Adipocyte (in vitro differentiated cells): Measurements from ENCODE around the gene BANP.

Source experiments
- DNase-seq: peaks from one replicate; pipeline ENCODE4 v3.0.0-alpha.2; 2015; ENCODE audit warnings: low read depth
- H3K27me3 ChIP-seq: replicated peaks from 2 replicates; pipeline ENCODE4 v1.7.0; 2013; ENCODE audit warnings: mild to moderate bottlenecking, low read length, moderate library complexity; ENCODE audit not compliant: control insufficient read depth, insufficient read depth
- H3K36me3 ChIP-seq: 2 replicates; pipeline ENCODE4 v1.7.0; 2013; ENCODE audit warnings: low read length, mild to moderate bottlenecking, moderate library complexity; ENCODE audit not compliant: control insufficient read depth, insufficient read depth, severe bottlenecking
- H3K4me1 ChIP-seq: 2 replicates; pipeline ENCODE4 v1.7.0; 2013; ENCODE audit warnings: mild to moderate bottlenecking, low read length, moderate library complexity; ENCODE audit not compliant: control insufficient read depth, insufficient read depth
- H3K4me3 ChIP-seq: 2 replicates; pipeline ENCODE4 v1.7.0; 2013; ENCODE audit warnings: mild to moderate bottlenecking, low read length, moderate library complexity
- H3K9ac ChIP-seq: 2 replicates; pipeline ENCODE4 v1.7.0; 2013; ENCODE audit warnings: mild to moderate bottlenecking, low read length, moderate library complexity
- H3K9me3 ChIP-seq: 2 replicates; pipeline ENCODE4 v1.7.0; 2013; ENCODE audit warnings: mild to moderate bottlenecking, low read length, moderate library complexity; ENCODE audit not compliant: control insufficient read depth

BANP gene

DNA sequence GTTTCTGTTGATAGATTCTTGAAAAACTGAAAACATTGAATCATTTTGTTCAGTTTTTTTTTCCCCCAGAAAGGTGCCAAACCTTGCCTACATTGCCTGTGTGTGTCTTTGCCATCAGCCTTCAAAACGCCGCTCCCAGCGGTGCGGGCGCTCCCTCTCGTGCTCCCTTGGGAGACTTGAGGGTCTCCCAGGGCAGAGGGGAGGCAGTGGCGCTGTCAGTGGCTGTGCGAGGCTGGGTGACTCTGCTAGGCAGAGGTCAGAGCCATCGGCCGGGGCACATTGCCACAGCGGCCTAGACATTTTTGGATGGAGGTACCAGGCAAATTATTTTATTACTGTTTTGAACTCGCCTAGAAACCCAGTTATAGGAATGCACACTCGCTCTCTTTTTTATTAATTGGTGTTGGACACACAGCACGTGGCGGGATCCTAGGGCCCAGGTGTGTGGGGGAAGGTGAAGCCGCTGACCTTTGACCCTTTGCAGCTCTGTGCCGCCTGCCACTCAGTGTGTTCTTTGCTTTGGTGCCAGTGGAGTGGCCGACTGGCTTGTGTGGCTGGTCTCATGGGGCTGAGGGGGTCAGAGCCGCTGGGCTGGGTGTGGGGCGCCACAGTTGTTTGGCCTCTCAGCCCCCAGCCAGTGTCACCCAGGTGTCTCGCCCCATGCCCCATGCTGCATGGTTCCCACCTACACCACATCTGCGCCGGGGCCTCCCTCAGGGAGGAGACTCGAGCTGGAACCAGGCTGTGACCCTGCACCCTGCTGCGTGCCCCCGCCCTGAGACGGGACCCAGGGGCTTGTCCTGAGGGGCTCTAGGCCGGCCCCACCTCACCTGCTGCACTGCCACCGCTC is 115.7 kb downstream of the BANP start:
- Histone ChIP-seq H3K9ac (no peak overlapping the region), H3K36me3 (peaks cover 11% of the 10 kb centered on the region), H3K4me3 (no peak overlapping the region), H3K9me3 (no peaks in the 10 kb centered on the region), H3K27me3 (no peaks in the 10 kb centered on the region), H3K4me1 (peaks cover 32% of the 10 kb centered on the region)
- no peak for DNase-seq

DNA sequence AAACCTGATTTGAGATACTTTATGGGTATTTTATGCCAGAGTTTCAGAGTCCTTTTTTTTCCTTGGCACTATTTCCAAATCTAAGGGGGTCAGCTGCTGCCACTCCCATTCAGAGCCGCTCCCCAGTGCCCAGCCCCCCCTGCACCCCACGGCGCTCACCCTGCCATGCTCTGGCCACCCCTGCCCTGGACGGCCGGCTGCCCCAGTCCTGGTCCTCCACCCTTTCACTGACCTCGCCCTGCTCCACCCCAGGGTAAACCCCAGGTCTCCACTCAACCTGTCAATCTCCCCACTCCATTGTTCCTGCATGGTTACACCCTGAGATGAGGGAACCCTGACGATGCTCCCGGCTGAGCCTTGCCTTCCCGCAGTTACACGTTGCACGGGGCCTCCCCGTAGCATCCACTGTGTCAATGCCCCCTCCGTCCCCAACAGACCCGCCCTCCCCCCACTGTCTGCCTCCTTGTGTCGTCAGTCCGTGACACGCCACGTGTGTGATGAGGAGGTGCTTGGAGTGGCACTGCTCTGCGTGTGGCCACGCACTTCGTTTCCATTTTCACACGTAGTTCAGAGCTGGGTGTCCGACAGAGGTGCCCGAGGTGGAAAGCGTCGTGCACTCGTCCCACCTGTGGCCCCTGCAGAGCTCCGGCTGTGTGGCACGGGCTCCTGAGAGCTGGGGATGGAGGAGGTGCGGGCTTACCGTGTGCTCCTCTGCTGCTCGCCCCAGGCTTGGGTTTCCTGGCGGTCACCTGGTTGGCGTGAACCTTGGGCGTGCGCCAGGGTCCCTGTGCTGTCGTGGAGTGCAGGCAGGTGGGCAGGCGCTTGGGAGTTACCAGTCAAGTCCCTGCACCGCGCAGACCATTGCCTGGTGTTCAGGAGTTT is 116.5 kb downstream of the BANP start:
- Histone ChIP-seq H3K4me3 (no peak overlapping the region), H3K9me3 (no peaks in the 10 kb centered on the region), H3K9ac (no peak overlapping the region), H3K27me3 (no peaks in the 10 kb centered on the region), H3K4me1 (peaks cover 23% of the 10 kb centered on the region), H3K36me3 (peaks cover 17% of the 10 kb centered on the region)
- no peak for DNase-seq

DNA sequence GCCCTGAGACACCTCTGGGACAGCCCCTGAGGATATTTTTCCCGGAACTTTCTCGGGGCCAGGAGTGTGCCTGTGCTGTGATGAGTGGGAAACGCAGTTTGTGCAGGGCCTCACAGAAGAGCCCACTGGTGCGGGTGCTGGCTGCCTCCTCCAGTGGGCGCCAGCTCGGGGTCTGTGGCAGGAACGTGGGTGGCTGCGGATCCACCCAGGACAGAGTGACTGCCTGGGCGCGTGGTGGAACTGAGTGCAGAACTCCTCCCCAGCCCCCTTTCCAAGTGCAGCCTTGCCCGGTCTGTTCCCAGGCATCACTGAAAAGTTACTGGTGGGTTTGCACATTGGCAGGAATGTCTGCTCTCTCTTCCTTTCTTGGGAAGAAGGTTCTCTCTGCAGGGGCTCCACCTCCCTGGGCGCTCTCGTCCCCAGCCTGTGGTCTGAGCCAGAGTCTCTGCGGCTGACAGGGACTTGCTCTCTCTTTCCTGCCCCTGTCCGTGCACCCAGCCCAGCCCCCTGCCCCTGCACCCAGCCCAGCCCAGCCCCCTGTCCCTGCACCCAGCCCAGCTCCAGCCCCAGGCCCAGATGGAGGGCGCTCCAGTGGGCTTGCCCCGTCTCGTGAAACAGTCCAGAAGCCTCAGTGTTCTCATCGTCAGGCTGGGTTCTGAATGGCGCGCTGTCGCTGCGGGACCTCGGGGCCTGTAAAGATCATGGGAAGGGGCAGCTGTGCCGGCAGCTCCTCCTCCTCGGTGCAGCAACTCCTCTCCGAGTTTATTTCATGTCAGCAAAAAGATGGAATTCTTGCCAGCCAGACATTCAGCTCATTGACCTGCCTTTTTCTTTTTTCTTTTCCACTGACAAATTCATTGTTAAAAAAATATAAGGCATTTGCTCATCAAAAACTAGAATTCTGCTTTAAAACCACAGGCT is 117.5 kb downstream of the BANP start:
- Histone ChIP-seq H3K4me1 (peaks cover 13% of the 10 kb centered on the region), H3K4me3 (no peak overlapping the region), H3K9ac (no peak overlapping the region), H3K36me3 (peaks cover 23% of the 10 kb centered on the region), H3K27me3 (no peaks in the 10 kb centered on the region), H3K9me3 (no peaks in the 10 kb centered on the region)
- no peak for DNase-seq

DNA sequence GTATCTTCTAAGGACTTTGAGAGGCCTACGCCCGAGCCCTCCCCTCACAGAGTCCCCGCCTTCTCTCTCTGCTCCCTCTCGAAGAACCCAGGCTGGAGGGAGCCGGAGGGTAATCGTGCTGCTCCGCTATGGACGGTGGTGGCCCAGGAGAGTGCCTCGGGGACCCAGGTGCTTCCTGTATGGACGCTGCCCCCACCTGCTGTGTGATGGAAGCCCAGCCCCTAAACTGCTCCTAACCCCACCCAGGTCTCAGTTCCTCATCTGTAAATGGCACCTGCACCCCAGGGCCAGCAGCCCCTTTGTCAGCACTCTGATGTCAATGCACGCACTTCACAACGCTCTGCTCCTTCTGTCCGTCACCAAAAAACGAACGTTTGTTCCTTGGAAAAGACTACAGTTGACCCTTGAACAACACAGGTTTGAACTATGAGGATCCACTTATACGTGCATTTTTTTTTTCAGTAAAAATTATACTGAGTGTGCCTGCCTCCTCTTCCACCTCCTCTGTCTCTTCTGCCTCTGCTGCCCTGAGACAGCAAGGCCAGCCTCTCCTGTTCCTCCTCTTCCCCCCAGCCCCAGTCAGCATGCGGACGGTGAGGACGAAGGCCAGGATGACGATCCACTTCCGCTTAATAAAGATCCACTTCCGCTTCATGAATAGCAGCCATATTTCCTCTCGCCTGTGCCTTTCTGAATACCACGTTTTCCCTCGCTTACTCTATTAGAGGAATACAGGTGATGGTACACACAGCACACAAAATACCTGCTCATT is 118.3 kb downstream of the BANP start:
- Histone ChIP-seq H3K27me3 (no peaks in the 10 kb centered on the region), H3K9me3 (no peaks in the 10 kb centered on the region), H3K9ac (no peak overlapping the region), H3K4me1 (peaks cover 5% of the 10 kb centered on the region), H3K36me3 (peaks cover 23% of the 10 kb centered on the region), H3K4me3 (no peak overlapping the region)
- DNase-seq = no peak

DNA sequence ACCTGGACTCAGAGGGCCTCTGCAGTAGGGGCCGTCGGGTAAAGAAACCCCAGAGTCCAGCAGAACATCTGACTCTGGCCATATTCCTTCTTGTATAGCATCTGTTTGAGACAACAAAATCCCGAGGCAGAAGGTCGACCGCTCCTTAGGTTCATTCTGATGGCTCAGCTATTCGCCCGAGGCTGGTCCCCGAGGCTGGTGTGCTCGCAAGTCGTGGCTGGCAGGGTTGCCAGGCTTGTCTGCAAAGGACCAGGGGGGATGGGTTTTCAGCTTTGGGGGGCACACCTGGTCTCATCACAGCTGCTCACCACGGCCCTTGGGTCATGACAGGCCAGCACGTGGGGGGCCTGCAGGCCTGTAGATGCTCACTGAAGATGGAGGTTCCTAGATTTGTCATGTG is 119.1 kb downstream of the BANP start:
- DNase-seq = no peak
- H3K4me3 ChIP-seq = no peak overlapping the region
- H3K36me3 ChIP-seq = peaks cover 23% of the 10 kb centered on the region
- no peak overlapping the region for H3K9ac ChIP-seq
- H3K4me1 ChIP-seq = no peaks in the 10 kb centered on the region
- H3K27me3 ChIP-seq = no peaks in the 10 kb centered on the region
- no peaks in the 10 kb centered on the region for H3K9me3 ChIP-seq

DNA sequence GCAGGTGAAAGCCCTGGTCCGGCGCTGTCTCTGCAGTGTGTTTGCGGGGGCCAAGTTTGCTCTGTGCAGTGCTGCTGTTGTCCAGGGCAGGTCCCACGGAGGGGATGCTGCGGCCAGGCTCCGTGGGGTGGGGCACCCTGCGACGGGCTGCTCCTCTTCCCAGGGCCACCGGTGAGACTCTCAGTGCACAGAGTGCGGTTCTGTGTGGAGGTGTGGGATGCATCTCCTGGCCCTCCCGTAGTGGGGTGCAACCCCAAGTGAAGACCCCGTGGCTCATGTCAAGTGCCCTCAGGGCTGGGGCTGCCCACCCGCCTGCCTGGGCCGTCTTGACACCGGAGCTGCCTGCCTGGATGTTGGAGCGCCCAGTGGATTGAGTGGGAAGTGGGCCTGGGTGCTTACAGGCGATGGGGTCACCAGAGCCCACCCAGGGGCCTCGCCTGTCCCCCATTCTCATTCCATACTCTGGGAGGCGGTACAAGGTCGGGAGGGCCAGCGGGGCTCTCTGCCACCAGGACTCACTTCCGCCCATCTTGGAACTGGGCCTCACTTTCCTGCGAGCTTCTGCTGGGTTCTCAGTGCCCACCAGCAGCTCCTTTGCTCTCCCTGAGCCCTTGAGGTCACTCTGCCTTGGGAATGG is 119.9 kb downstream of the BANP start:
- H3K4me3 ChIP-seq = no peak overlapping the region
- H3K36me3 ChIP-seq = peaks cover 23% of the 10 kb centered on the region
- no peak for DNase-seq
- no peak overlapping the region for H3K9ac ChIP-seq
- no peaks in the 10 kb centered on the region for H3K27me3 ChIP-seq
- no peaks in the 10 kb centered on the region for H3K4me1 ChIP-seq
- no peaks in the 10 kb centered on the region for H3K9me3 ChIP-seq

DNA sequence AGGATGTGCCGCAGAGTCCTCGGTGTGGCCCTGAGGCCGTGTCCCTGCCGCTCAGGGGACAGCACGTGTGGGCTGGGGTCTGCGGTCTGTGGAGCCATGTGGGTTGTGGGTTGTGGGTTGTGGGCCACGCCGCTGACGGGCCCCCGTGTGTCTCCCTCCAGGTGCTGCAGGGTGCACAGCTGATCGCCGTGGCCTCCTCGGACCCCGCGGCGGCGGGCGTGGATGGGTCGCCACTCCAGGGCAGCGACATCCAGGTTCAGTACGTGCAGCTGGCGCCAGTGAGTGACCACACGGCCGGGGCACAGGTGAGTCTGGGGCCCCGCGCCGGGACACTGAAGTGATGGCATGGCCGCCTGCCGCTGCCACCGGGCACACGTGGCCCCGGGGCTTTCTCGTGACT is 120.7 kb downstream of the BANP start:
- Histone ChIP-seq H3K9ac (no peak overlapping the region), H3K4me3 (no peak overlapping the region), H3K9me3 (no peaks in the 10 kb centered on the region), H3K4me1 (no peaks in the 10 kb centered on the region), H3K27me3 (no peaks in the 10 kb centered on the region), H3K36me3 (peaks cover 23% of the 10 kb centered on the region)
- no peak for DNase-seq

DNA sequence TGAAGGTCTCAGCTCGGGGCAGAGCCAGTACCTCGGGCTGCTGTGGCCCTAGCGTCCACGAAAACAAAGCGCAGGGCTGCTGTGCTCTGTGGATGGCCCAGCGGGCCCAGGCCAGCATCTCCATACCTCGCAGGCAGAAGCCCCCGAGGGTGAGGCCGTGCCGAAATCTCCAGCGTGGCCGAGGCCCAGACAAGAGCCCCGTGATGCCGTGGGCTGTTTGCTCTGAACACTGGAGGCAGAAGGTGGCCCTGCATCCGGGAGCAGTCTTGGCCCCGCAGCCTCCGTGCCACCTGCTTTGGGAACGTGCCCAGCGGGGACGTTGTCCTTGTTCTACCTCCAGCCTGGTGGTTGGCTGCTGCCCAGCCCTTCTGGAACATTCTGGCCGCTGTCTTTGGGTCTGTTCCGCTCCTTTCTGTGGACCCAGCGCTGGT is 121.4 kb downstream of the BANP start:
- no peaks in the 10 kb centered on the region for H3K4me1 ChIP-seq
- DNase-seq = no peak
- H3K4me3 ChIP-seq = no peak overlapping the region
- no peak overlapping the region for H3K9ac ChIP-seq
- peaks cover 23% of the 10 kb centered on the region for H3K36me3 ChIP-seq
- H3K9me3 ChIP-seq = no peaks in the 10 kb centered on the region
- no peaks in the 10 kb centered on the region for H3K27me3 ChIP-seq

DNA sequence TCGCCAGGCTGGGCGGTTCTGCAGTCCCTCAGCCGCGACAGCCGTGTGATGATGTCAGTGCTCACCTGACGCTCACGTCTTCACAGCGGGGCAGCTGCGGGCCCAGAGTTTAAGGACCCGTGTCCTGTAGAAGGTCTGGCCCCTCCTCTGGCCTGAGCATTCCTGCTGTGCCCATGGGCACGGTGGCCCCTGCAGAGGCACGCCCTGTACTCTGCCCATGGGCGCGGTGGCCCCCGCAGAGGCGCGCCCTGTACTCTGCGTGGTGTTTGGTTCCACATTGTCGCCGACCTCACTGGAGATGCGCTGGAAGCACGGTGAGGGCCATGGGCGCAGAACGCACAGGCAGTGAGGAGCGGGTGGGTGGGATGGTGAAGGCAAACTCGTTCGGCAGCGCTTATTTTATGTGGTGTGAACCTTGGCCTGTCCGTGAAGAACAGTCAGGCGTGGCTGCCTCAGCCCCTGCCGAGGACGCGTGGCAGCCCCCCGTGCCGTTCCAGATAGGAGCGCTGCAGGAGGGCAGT is 122.0 kb downstream of the BANP start:
- Histone ChIP-seq H3K9ac (no peak overlapping the region), H3K36me3 (peaks cover 23% of the 10 kb centered on the region), H3K4me1 (no peaks in the 10 kb centered on the region), H3K9me3 (no peaks in the 10 kb centered on the region), H3K4me3 (no peak overlapping the region), H3K27me3 (no peaks in the 10 kb centered on the region)
- no peak for DNase-seq

DNA sequence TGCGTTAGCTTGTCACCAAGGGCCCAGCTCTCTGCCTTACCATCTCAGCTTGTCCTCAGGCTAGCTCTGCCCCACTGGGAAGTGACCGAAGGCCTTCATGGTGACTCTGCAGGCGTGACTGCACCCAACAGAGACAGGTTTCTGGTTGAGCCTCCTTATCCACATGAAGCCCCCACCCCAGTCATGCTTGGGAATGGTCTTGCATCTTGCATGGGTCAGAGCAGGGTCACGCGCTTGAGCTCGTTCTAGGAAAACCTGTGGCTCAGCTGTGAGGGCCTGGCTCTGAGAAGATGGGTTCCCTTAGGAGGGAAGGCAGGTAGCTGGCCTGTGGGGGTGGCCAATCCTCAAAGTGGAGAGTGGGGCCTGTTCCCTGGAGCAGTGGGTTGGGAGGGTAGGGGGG is 122.8 kb downstream of the BANP start:
- DNase-seq = no peak
- no peak overlapping the region for H3K9ac ChIP-seq
- no peaks in the 10 kb centered on the region for H3K27me3 ChIP-seq
- H3K36me3 ChIP-seq = peaks cover 23% of the 10 kb centered on the region
- H3K4me3 ChIP-seq = no peak overlapping the region
- H3K4me1 ChIP-seq = no peaks in the 10 kb centered on the region
- H3K9me3 ChIP-seq = no peaks in the 10 kb centered on the region
